Adrenal gland (tissue), 5 donors: ENCODE measurements around the gene PPP5C.

ENCODE experiments used
- CTCF ChIP-seq, 6 experiments: fragments of 450-650 bp in 4 of 6; fragments of 200-600 bp in 2 of 6; sonication (generic) in 1 of 6; IDR thresholded peaks; 1 replicate in 5 of 6; 2 replicates in 1 of 6; pipeline versions ENCODE4 v1.5.1 to v1.8.0; 2016 to 2021; ENCODE audit warnings: antibody characterized with exemption in 6 of 6, mild to moderate bottlenecking in 2 of 6, moderate library complexity in 1 of 6
- POLR2A ChIP-seq, 2 donors: fragments of 450-650 bp; IDR thresholded peaks; one replicate each; pipeline ENCODE4 v1.6.1; 2017; ENCODE audit warnings: antibody characterized with exemption in 2 of 2, mild to moderate bottlenecking in 2 of 2, moderate library complexity in 1 of 2
- donor health status: DM: no; HTN: no; CAD: no.

- TF ChIP-seq CTCF (IDR thresholded peaks at IDR 0.05): no peak
- no peak for TF ChIP-seq POLR2A (IDR thresholded peaks at IDR 0.05)
Measured at GRCh38 chr19:46308510-46308909, 38.4 kb upstream of the PPP5C start.
